Loucy (cell line): ENCODE measurements around the gene GPRC5A.
A peak's percentile ranks its signal among the peaks of the same experiment; 100 is the strongest.

ENCODE experiments used
- EZH2phosphoT487 ChIP-seq: fragments of 200-600 bp; IDR thresholded peaks from 2 replicates; pipeline ENCODE4 v1.6.1; 2018; ENCODE audit warnings: antibody characterized with exemption, mild to moderate bottlenecking, moderate library complexity, borderline replicate concordance
- TF ChIP-seq, protein P1 (sequence below): fragments of 200-600 bp; sonication (generic); conservative IDR thresholded peaks from 2 replicates; pipeline ENCODE4 v1.5.1; 2014; ENCODE audit warnings: mild to moderate bottlenecking, antibody characterized with exemption, low read length

DNA sequence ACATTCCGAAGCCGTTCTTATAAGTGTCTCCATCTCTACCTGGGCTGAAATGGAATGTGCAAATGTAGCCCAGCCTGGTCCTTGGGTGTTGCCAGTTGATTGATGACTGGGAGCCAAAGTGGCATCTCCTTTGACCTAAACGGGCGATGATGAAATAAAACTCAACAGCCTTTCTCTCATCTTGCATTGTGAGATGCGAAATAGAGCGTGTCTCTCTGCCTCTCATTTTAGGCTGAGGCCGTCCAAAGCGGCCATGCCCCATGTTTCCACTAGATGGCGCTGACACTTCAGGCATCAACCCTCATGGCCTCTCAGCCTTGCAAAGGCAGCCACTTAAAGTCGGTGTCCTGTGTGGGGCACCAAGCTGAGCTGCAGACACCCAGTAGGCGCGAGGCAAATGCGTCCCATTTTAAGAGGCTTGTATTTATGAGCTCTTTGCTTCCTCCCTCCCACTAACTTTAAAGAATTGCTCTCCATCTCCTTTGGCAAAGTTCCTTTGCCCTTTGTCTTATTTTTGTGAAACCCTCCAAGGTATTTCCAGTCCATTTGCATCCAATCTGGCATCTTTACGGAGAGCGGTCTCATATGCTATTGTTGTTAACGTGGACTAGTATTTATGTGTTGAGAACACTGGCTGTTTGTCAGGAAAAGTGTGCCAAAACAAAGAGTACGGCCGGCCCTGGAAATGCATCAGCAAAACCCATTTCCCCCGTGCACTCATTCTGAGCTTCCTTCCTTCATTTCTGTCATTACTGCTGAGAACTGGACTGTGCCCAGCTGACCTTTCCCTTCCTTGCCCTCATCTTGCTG, 25.0 kb downstream of the GPRC5A start:
- TF ChIP-seq, protein P1, sequence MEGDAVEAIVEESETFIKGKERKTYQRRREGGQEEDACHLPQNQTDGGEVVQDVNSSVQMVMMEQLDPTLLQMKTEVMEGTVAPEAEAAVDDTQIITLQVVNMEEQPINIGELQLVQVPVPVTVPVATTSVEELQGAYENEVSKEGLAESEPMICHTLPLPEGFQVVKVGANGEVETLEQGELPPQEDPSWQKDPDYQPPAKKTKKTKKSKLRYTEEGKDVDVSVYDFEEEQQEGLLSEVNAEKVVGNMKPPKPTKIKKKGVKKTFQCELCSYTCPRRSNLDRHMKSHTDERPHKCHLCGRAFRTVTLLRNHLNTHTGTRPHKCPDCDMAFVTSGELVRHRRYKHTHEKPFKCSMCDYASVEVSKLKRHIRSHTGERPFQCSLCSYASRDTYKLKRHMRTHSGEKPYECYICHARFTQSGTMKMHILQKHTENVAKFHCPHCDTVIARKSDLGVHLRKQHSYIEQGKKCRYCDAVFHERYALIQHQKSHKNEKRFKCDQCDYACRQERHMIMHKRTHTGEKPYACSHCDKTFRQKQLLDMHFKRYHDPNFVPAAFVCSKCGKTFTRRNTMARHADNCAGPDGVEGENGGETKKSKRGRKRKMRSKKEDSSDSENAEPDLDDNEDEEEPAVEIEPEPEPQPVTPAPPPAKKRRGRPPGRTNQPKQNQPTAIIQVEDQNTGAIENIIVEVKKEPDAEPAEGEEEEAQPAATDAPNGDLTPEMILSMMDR = peak; percentile 98
- TF ChIP-seq EZH2phosphoT487 = no peak
